GM12878 (cell line): Measurements from ENCODE around the gene PRF1. TPM values are rescaled to one million over a fixed set of nuclear protein-coding genes. Genes with fewer than 3 reads are reported as not detected.

ENCODE experiments used
- ATAC-seq: fragments of 200-7000 bp; cut with Tn5 transposase; 3 replicates; pipeline ENCODE4 v1.9.1; 2020; ENCODE audit warnings: mild to moderate bottlenecking, moderate library complexity
- BruUV-seq: library from RNA; stranded (reverse); fragments of 400-500 nt; replicated peaks from 2 replicates; lab custom pipeline; 2021; lab: Mats Ljungman, UMichigan
- CTCF ChIA-PET: fragments of 300-600 bp; sonication (Branson Sonifier 250); formaldehyde crosslinking; extraction: SDS; loops from one replicate; lab custom pipeline; 2021; ENCODE audit warnings: inconsistent platforms; lab: Yijun Ruan, JAX
- POLR2A ChIA-PET: fragments of 350-600 bp; formaldehyde crosslinking; extraction: SDS; loops from one replicate; lab custom pipeline; 2021; ENCODE audit warnings: inconsistent platforms; lab: Charles Lee
- RAD21 ChIA-PET: fragments of 300-600 bp; sonication (Branson Sonifier 250); formaldehyde crosslinking; loops from one replicate; lab custom pipeline; 2023; ENCODE audit warnings: antibody characterized with exemption; ENCODE audit not compliant: unreplicated experiment; lab: Charles Lee
- SMC1A ChIA-PET: fragments of 300-600 bp; sonication (Branson Sonifier 250); formaldehyde crosslinking; loops from one replicate; lab custom pipeline; 2023; ENCODE audit not compliant: unreplicated experiment, uncharacterized antibody; lab: Charles Lee
- DNase-seq: peaks from one replicate; pipeline ENCODE4 v3.0.0-alpha.2; 2011; ENCODE audit warnings: low read depth, low spot score
- FAIRE-seq: peaks from 3 replicates; lab custom pipeline; 2011; peaks lifted over from hg19 to GRCh38; lab: Jason Lieb, UNC
- H2AFZ ChIP-seq: 2 replicates; pipeline ENCODE4 v1.6.0; 2011; ENCODE audit warnings: low read depth, low read length, control low read depth; ENCODE audit not compliant: control insufficient read depth
- H3K27ac ChIP-seq: 2 replicates; pipeline ENCODE4 v1.5.1; 2011; ENCODE audit warnings: control low read depth; ENCODE audit not compliant: control insufficient read depth, insufficient read depth
- H3K27me3 ChIP-seq, 2 experiments: replicated peaks in 1 of 2; 2 replicates each; pipeline versions ENCODE4 v1.6.0 to v1.6.1; 2011; ENCODE audit warnings: low read length in 1 of 2; ENCODE audit not compliant: control insufficient read depth in 2 of 2, insufficient read depth in 2 of 2
- H3K36me3 ChIP-seq, 2 experiments: 2 replicates each; pipeline ENCODE4 v1.5.1; 2011; ENCODE audit warnings: low read length in 1 of 2; ENCODE audit not compliant: control insufficient read depth in 2 of 2, insufficient read depth in 2 of 2
- H3K4me1 ChIP-seq: 2 replicates; pipeline ENCODE4 v1.6.1; 2011; ENCODE audit warnings: mild to moderate bottlenecking, low read length, moderate library complexity, mixed read lengths; ENCODE audit not compliant: control insufficient read depth, insufficient read depth
- H3K4me2 ChIP-seq: 2 replicates; pipeline ENCODE4 v1.6.0; 2011; ENCODE audit warnings: control low read depth; ENCODE audit not compliant: control insufficient read depth, insufficient read depth
- H3K4me3 ChIP-seq: fragments of 200-600 bp; sonication (generic); 2 replicates; pipeline ENCODE4 v1.5.1; 2016
- H3K79me2 ChIP-seq: 2 replicates; pipeline ENCODE4 v1.6.0; 2011; ENCODE audit warnings: low read length; ENCODE audit not compliant: control insufficient read depth, insufficient read depth
- H3K9ac ChIP-seq: 2 replicates; pipeline ENCODE4 v1.8.0; 2011; ENCODE audit warnings: low read length, control low read depth, mixed read lengths; ENCODE audit not compliant: control insufficient read depth, insufficient read depth
- H3K9me3 ChIP-seq: replicated peaks from 3 replicates; pipeline ENCODE4 v1.5.1; 2011; ENCODE audit warnings: mild to moderate bottlenecking, low read length; ENCODE audit not compliant: control insufficient read depth, insufficient read depth
- H4K20me1 ChIP-seq: 2 replicates; pipeline ENCODE4 v1.6.0; 2011; ENCODE audit not compliant: control insufficient read depth, insufficient read depth
- EED ChIP-seq: sonication (generic); IDR thresholded peaks from 2 replicates; pipeline ENCODE4 v1.6.1; 2016; ENCODE audit warnings: antibody characterized with exemption, low read depth
- ELK1 ChIP-seq: IDR thresholded peaks from 2 replicates; pipeline ENCODE4 v1.6.1; 2012; ENCODE audit warnings: low read depth, low read length, improper control_type of control experiment
- FOXK2 ChIP-seq: fragments of 450-650 bp; IDR thresholded peaks from 2 replicates; pipeline ENCODE4 v1.6.1; 2017; ENCODE audit warnings: mild to moderate bottlenecking, moderate library complexity
- GATAD2B ChIP-seq: fragments of 450-650 bp; conservative IDR thresholded peaks from 2 replicates; pipeline ENCODE4 v1.6.1; 2017; ENCODE audit warnings: low read depth, mild to moderate bottlenecking, moderate library complexity
- HSF1 ChIP-seq: fragments of 150-350 bp; IDR thresholded peaks from 2 replicates; pipeline ENCODE4 v1.6.1; 2014; ENCODE audit warnings: mild to moderate bottlenecking, low read depth, low read length
- IRF4 ChIP-seq: IDR thresholded peaks from 2 replicates; pipeline ENCODE4 v1.6.1; 2011; ENCODE audit warnings: low read depth, low read length
- KLF5 ChIP-seq: fragments of 450-650 bp; IDR thresholded peaks from 2 replicates; pipeline ENCODE4 v1.6.1; 2014; ENCODE audit warnings: mild to moderate bottlenecking; ENCODE audit not compliant: partially characterized antibody
- MEF2B ChIP-seq: fragments of 450-650 bp; IDR thresholded peaks from 2 replicates; pipeline ENCODE4 v1.6.1; 2018; ENCODE audit warnings: mild to moderate bottlenecking, moderate library complexity; ENCODE audit not compliant: partially characterized antibody, poor library complexity, severe bottlenecking
- RAD21 ChIP-seq: IDR thresholded peaks from 2 replicates; pipeline ENCODE4 v1.6.1; 2011; ENCODE audit warnings: mild to moderate bottlenecking, low read depth, low read length, moderate library complexity; ENCODE audit not compliant: insufficient read depth
- RUNX3 ChIP-seq: IDR thresholded peaks from 2 replicates; pipeline ENCODE4 v1.6.1; 2012; ENCODE audit warnings: low read length, inconsistent platforms
- SKIL ChIP-seq: fragments of 450-650 bp; IDR thresholded peaks from 2 replicates; pipeline ENCODE4 v1.6.1; 2017; ENCODE audit warnings: mild to moderate bottlenecking, low read depth, inconsistent platforms; ENCODE audit not compliant: poor library complexity, severe bottlenecking
- TARDBP ChIP-seq: IDR thresholded peaks from 2 replicates; pipeline ENCODE4 v1.6.1; 2016; ENCODE audit warnings: borderline replicate concordance
- ZNF384 ChIP-seq: IDR thresholded peaks from 2 replicates; pipeline ENCODE4 v1.6.1; 2012; ENCODE audit warnings: low read depth, mild to moderate bottlenecking, low read length, improper control_type of control experiment, borderline replicate concordance
- WGBS: methylation state at CpG from one replicate; pipeline ENCODE4 v1.1.6; 2016; ENCODE audit warnings: low lambda C conversion rate; ENCODE audit not compliant: insufficient replicate concordance, insufficient coverage; ENCODE audit errors: missing lambda C conversion rate; 5-methylcytosine and 5-hydroxymethylcytosine counted together
- in situ Hi-C: fragments of 300-500 bp; cut with MboI; formaldehyde crosslinking; loops from 9 replicates; pipeline ENCODE4 v1.14.3; 2018; ENCODE audit warnings: mixed read lengths
- intact Hi-C: fragments of 100-400 bp; cut with micrococcal nuclease; formaldehyde crosslinking; loops from one replicate; pipeline ENCODE4 v1.14.2; 2022; ENCODE audit not compliant: unreplicated experiment
- polyA plus RNA-seq, 11 experiments: library from polyadenylated mRNA; depleted of rRNA in 4 of 11; unstranded in 6 of 11; stranded (reverse) in 5 of 11; fragments of >200 nt; fragmentation: Nextera tagmentation in 4 of 11; fragmentation: Illumina TruSeq in 1 of 11; extraction: Ambion mirVana in 4 of 11; extraction: Trizol in 1 of 11; gene quantifications; 1 replicate in 1 of 11; 2 replicates in 10 of 11; pipeline versions ENCODE4 v1.2.1 to v1.2.3, GENCODE V29; 2011 to 2016; ENCODE audit warnings: inconsistent platforms in 2 of 11, missing spikeins in 2 of 11, low read depth in 1 of 11
- total RNA-seq, 4 experiments: library from RNA; depleted of rRNA in 3 of 4; stranded (reverse); fragments of >200 nt in 3 of 4; fragmentation: Illumina TruSeq in 1 of 4; extraction: Trizol in 1 of 4; gene quantifications; 2 replicates each; pipeline versions ENCODE4 v1.2.1 to v1.2.3, GENCODE V29; 2013 to 2021

Gene PRF1
- total and polyA plus RNA-seq, 10 of the 15 experiments (the other 5 are each of a cell fraction or from before 2014, with no cell fraction given) = 0.84 to 15.7 (median 1.3) TPM

- TF ChIP-seq IRF4 (0 out of 2 replicates have a peak, but pooled peaks have one; percentile 30), TARDBP (0 out of 2 replicates have a peak, but pooled peaks have one; percentile 49), SKIL (peak; percentile 24), ZNF384 (0 out of 2 replicates have a peak, but pooled peaks have one; percentile 31), FOXK2 (no peak), KLF5 (peak; percentile 26), RAD21 (peak; percentile 99)
Measured at GRCh38 chr10:70549962-70550458, 52.5 kb downstream of the PRF1 start (continued).

- ATAC-seq = peak; percentile 56
- TF ChIP-seq RUNX3 (no peak), MEF2B (no peak), HSF1 (no peak), GATAD2B (no peak), EED (no peak), ELK1 (no peak)
- H3K27ac ChIP-seq = no peak overlapping the region
- H3K27me3 ChIP-seq = no peaks in the 10 kb centered on the region
- no peaks in the 10 kb centered on the region for H3K79me2 ChIP-seq
- no peak overlapping the region for H2AFZ ChIP-seq
- in situ Hi-C loops = loop anchor here (5.0 kb wide), 1 partner anchor 213 kb away; no protein-coding TSS in a partner anchor
- peaks cover 0 to 3% of the 10 kb centered on the region in 2 experiments; a peak in 2 of 4 replicates for H3K36me3 ChIP-seq
- RAD21 ChIA-PET = interaction anchor here (0.6 to 1.9 kb wide), 8 partner anchors 9 to 750 kb away, joined by 3 to 11 read pairs (median 3); no protein-coding TSS in a partner anchor
- no peaks in the 10 kb centered on the region for H4K20me1 ChIP-seq
- POLR2A ChIA-PET = interaction anchor here (0.7 kb wide), 2 partner anchors 114 to 216 kb away, joined by 5 to 8 read pairs; no protein-coding TSS in a partner anchor
- SMC1A ChIA-PET = interaction anchor here (0.6 to 4.5 kb wide), 10 partner anchors 9 to 338 kb away, joined by 3 to 45 read pairs (median 3); no protein-coding TSS in a partner anchor
- no peak for DNase-seq
- H3K9ac ChIP-seq = no peak overlapping the region
- CTCF ChIA-PET = interaction anchor here (0.6 to 6.7 kb wide), 24 partner anchors 9 to 333 kb away, joined by 3 to 87 read pairs (median 4); no protein-coding TSS in a partner anchor
- no peaks in the 10 kb centered on the region for H3K9me3 ChIP-seq
- H3K4me2 ChIP-seq = no peak overlapping the region
- H3K4me1 ChIP-seq = no peaks in the 10 kb centered on the region
- no TSS peak for BruUV-seq
- 62% methylated on average over 12 of the region's 12 CpGs for WGBS
- no peak overlapping the region for H3K4me3 ChIP-seq
- intact Hi-C loops = no loop called here
- FAIRE-seq = no peak
Measured at GRCh38 chr10:70549351-70549961, 53.1 kb downstream of the PRF1 start.
